ENCODE results near the gene KHDC4. TPM values are rescaled to one million over a fixed set of nuclear protein-coding genes. Genes with fewer than 3 reads are reported as not detected.

Gene KHDC4
- total RNA-seq, 1 experiment from 2014 or later: 90.9 TPM

DNA sequence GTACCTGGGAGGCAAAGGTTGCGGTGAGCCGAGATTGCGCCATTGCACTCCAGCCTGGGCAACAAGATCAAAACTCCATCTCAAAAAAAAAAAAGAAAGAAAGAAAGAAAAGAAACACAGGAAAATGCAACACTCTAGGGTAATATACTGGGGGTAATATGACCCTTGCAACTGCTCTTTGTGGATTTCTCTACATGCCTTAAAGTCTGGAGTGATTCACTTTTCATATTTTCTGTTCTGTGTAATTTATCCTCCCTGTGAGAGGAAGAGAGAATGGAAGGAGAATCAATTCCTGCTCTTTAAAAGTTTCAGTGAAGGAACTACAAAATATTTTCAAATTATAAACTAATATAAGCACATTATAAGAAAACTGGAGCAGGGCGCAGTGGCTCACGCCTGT, 45.7 kb downstream of the KHDC4 start:
- Mint-ChIP-seq H3K4me3 (ENCODE audit: unreplicated experiment) (no peak overlapping the region), H3K4me1 (ENCODE audit: insufficient read depth, unreplicated experiment) (peaks cover 11% of the 10 kb centered on the region), H3K9me3 (ENCODE audit: unreplicated experiment) (no peaks in the 10 kb centered on the region), H3K27ac (ENCODE audit: low read depth, unreplicated experiment) (no peak overlapping the region), H3K36me3 (ENCODE audit: insufficient read depth, unreplicated experiment) (no peaks in the 10 kb centered on the region), H3K27me3 (ENCODE audit: insufficient read depth, unreplicated experiment) (no peaks in the 10 kb centered on the region)
- intact Hi-C loops (cut with micrococcal nuclease): no loop called here
- no peak for DNase-seq (ENCODE audit: unreplicated experiment)
- TF ChIP-seq, protein P1, sequence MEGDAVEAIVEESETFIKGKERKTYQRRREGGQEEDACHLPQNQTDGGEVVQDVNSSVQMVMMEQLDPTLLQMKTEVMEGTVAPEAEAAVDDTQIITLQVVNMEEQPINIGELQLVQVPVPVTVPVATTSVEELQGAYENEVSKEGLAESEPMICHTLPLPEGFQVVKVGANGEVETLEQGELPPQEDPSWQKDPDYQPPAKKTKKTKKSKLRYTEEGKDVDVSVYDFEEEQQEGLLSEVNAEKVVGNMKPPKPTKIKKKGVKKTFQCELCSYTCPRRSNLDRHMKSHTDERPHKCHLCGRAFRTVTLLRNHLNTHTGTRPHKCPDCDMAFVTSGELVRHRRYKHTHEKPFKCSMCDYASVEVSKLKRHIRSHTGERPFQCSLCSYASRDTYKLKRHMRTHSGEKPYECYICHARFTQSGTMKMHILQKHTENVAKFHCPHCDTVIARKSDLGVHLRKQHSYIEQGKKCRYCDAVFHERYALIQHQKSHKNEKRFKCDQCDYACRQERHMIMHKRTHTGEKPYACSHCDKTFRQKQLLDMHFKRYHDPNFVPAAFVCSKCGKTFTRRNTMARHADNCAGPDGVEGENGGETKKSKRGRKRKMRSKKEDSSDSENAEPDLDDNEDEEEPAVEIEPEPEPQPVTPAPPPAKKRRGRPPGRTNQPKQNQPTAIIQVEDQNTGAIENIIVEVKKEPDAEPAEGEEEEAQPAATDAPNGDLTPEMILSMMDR (IDR thresholded peaks at IDR 0.05; ENCODE audit: unreplicated experiment): no peak
- BruUV-seq (replicated peaks): no TSS peak
- ChIA-PET POLR2A (interaction anchor here (1.5 kb wide), 1 partner anchor 29 kb away, joined by 3 read pairs; the partner anchor contains the start of gene SYT11), CTCF (interaction anchor here (0.5 to 0.9 kb wide), 2 partner anchors 14 to 152 kb away, joined by 3 to 4 read pairs; no protein-coding TSS in a partner anchor)

DNA sequence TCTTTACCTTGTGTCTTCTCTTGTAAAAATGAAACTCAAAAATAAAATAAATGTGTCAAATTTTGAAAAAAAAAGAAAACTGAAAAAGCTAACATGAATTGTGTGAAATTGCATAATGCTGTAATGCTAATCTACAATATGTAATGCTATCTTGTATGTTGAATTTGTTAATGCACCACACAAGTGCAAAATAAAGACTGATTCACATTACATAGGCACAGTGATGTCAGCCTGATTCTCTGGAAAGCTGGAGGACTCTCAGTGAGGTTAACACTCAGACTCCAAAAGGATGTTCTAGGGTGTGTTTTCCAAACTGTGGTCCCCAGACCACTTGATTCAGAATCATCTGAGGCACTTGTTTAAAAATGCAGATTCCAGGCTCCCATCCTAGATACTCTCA, 49.2 kb downstream of the KHDC4 start:
- no peaks in the 10 kb centered on the region for H3K9me3 Mint-ChIP-seq (ENCODE audit: unreplicated experiment)
- intact Hi-C loops (cut with micrococcal nuclease): no loop called here
- ChIA-PET POLR2A (interaction anchor here (0.7 to 2.0 kb wide), 2 partner anchors 9 to 13 kb away, joined by 3 to 8 read pairs; no protein-coding TSS in a partner anchor), CTCF (interaction anchor here (1.2 to 1.4 kb wide), 2 partner anchors 14 to 47 kb away, joined by 3 to 5 read pairs; no protein-coding TSS in a partner anchor)
- no peaks in the 10 kb centered on the region for H3K36me3 Mint-ChIP-seq (ENCODE audit: insufficient read depth, unreplicated experiment)
- H3K27ac Mint-ChIP-seq (ENCODE audit: low read depth, unreplicated experiment): no peak overlapping the region
- BruUV-seq (replicated peaks): no TSS peak
- DNase-seq (ENCODE audit: unreplicated experiment): no peak
- H3K4me1 Mint-ChIP-seq (ENCODE audit: insufficient read depth, unreplicated experiment): no peaks in the 10 kb centered on the region
- TF ChIP-seq, protein P1 (IDR thresholded peaks at IDR 0.05; ENCODE audit: unreplicated experiment): no peak
- no peak overlapping the region for H3K4me3 Mint-ChIP-seq (ENCODE audit: unreplicated experiment)
- peaks cover 15% of the 10 kb centered on the region for H3K27me3 Mint-ChIP-seq (ENCODE audit: insufficient read depth, unreplicated experiment)

DNA sequence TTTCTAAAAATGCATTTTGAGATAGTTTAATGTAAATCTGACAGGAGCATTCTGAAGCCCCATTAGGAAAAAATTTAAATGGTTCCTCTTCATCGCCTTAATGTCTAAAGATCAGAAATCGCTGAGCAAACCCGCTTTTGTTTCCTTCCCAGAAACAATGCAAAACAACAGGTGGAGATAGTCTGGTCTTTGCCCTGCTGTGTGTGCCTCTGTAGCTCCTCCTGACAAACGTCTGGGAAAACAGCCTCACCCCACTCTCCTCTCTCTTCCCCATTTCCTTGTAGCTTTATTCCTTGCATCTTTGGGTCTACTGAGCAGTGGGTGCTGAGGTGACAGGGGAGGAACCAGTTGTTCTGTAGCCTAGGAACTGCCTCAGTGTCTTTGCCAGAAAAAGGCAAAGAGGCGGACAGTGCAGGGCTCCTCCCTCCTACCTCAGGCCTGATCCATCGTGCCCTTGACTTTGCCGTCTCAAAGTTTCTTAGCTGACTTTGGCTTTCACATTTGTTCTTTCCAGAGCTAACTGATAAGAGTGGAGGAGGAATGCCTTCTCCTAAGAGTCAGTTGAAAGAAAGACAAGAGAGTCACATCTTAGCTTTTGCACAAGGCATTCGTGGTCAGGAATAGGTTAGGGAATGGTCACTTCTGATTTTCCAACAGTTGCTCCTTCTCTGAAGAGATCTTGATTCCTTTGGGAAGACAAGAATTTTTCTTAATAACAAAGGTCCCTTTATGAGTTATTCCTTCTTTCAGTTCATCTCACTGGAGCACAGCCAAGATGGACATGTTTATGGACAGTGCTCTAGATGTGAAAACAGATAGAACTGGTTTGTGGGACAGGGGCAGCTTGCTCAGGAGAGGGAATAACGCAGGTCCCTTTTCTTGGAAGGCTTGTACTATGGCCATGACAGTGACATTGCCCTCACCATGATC, 49.9 kb downstream of the KHDC4 start:
- CTCF ChIA-PET: interaction anchor here (0.7 to 1.4 kb wide), 3 partner anchors 14 to 504 kb away, joined by 3 to 5 read pairs (median 3); no protein-coding TSS in a partner anchor
- H3K4me1 Mint-ChIP-seq (ENCODE audit: insufficient read depth, unreplicated experiment): no peaks in the 10 kb centered on the region
- POLR2A ChIA-PET: interaction anchor here (0.7 to 2.0 kb wide), 4 partner anchors 9 to 17 kb away, joined by 3 to 8 read pairs (median 4); no protein-coding TSS in a partner anchor
- peaks cover 19% of the 10 kb centered on the region for H3K27me3 Mint-ChIP-seq (ENCODE audit: insufficient read depth, unreplicated experiment)
- no peaks in the 10 kb centered on the region for H3K9me3 Mint-ChIP-seq (ENCODE audit: unreplicated experiment)
- no peaks in the 10 kb centered on the region for H3K36me3 Mint-ChIP-seq (ENCODE audit: insufficient read depth, unreplicated experiment)
- no TSS peak for BruUV-seq (replicated peaks)
- TF ChIP-seq, protein P1 (IDR thresholded peaks at IDR 0.05; ENCODE audit: unreplicated experiment): no peak
- no peak for DNase-seq (ENCODE audit: unreplicated experiment)
- intact Hi-C loops (cut with micrococcal nuclease): no loop called here
- H3K27ac Mint-ChIP-seq (ENCODE audit: low read depth, unreplicated experiment): no peak overlapping the region
- no peak overlapping the region for H3K4me3 Mint-ChIP-seq (ENCODE audit: unreplicated experiment)

DNA sequence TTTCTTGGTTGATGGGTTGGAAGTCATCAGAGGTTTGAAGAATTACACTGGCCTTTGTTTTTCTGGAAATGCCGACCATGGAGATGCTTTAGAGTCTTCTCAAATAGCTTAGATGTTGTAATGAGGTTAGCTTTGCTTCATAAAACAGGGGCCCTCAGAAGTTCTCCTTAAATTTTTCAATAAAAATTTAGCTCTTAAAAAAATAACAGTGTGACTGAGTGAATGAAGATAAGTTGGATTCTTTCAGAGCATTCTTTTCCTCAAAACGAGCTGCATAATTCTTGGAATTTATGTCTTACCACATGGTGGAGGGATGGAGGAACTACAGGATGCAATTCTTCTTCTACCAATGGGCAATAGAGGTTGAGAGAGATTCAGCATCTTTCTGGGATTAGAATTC, 51.4 kb downstream of the KHDC4 start:
- ChIA-PET POLR2A (interaction anchor here (0.7 to 1.3 kb wide), 5 partner anchors 9 to 73 kb away, joined by 3 to 8 read pairs (median 4); partner anchors contain the start of gene SYT11), CTCF (interaction anchor here (0.6 to 1.5 kb wide), 5 partner anchors 10 to 916 kb away, joined by 3 to 6 read pairs (median 3); no protein-coding TSS in a partner anchor)
- Mint-ChIP-seq H3K36me3 (ENCODE audit: insufficient read depth, unreplicated experiment) (no peaks in the 10 kb centered on the region), H3K27me3 (ENCODE audit: insufficient read depth, unreplicated experiment) (peaks cover 19% of the 10 kb centered on the region), H3K4me3 (ENCODE audit: unreplicated experiment) (no peak overlapping the region), H3K9me3 (ENCODE audit: unreplicated experiment) (no peaks in the 10 kb centered on the region), H3K27ac (ENCODE audit: low read depth, unreplicated experiment) (no peak overlapping the region), H3K4me1 (ENCODE audit: insufficient read depth, unreplicated experiment) (no peaks in the 10 kb centered on the region)
- no TSS peak for BruUV-seq (replicated peaks)
- no peak for DNase-seq (ENCODE audit: unreplicated experiment)
- intact Hi-C loops (cut with micrococcal nuclease): no loop called here
- TF ChIP-seq, protein P1 (IDR thresholded peaks at IDR 0.05; ENCODE audit: unreplicated experiment): no peak
